Pancreas (tissue), 10 donors: Measurements from ENCODE around the gene OBSL1. TPM values are rescaled to one million over a fixed set of nuclear protein-coding genes. Genes with fewer than 3 reads are reported as not detected.

ENCODE experiments used
- ATAC-seq, 4 donors: fragments of 200-7000 bp; cut with Tn5 transposase; one replicate each; pipeline versions ENCODE4 v1.8.0 to v1.9.1; 2020; ENCODE audit warnings: mild to moderate bottlenecking in 4 of 4, moderate library complexity in 4 of 4
- DNase-seq, 6 donors: peaks; one replicate each; pipeline ENCODE4 v3.0.0-alpha.2; 2020
- FAIRE-seq: peaks from 2 replicates; lab custom pipeline; 2012; peaks lifted over from hg19 to GRCh38; lab: Jason Lieb, UNC
- H3K27ac ChIP-seq, 4 donors: fragments of 200-600 bp; sonication (generic); 1 replicate in 3 of 4; 2 replicates in 1 of 4; pipeline versions ENCODE4 v1.5.0 to v1.8.0; 2020
- H3K27me3 ChIP-seq, 4 donors: fragments of 200-600 bp; one replicate each; pipeline ENCODE4 v1.8.0; 2021
- H3K36me3 ChIP-seq, 3 donors: fragments of 200-600 bp; sonication (generic) in 1 of 3; one replicate each; pipeline versions ENCODE4 v1.5.0 to v1.8.0; 2020 to 2021
- H3K4me1 ChIP-seq, 3 donors: fragments of 200-600 bp; one replicate each; pipeline ENCODE4 v1.8.0; 2021
- H3K4me3 ChIP-seq, 4 donors: fragments of 200-600 bp; sonication (generic) in 2 of 4; one replicate each; pipeline versions ENCODE4 v1.5.0 to v1.8.0; 2020 to 2021
- H3K9me3 ChIP-seq, 4 donors: fragments of 200-600 bp; one replicate each; pipeline ENCODE4 v1.8.0; 2021
- CTCF ChIP-seq, 4 donors: fragments of 200-600 bp; sonication (generic) in 3 of 4; IDR thresholded peaks; one replicate each; pipeline versions ENCODE4 v1.5.0 to v1.8.0; 2021; ENCODE audit warnings: antibody characterized with exemption in 4 of 4
- WGBS, 2 donors: extraction: QIAGEN DNeasy Blood & Tissue Kit; methylation state at CpG; one replicate each; pipeline ENCODE4 v1.1.7; 2013; 5-methylcytosine and 5-hydroxymethylcytosine counted together
- intact Hi-C, 3 donors: fragments of 100-400 bp; cut with DNase I; formaldehyde crosslinking; loops; one replicate each; pipeline versions ENCODE4 v1.11.1 to v1.14.2; 2022
- polyA plus RNA-seq, 2 donors: library from polyadenylated mRNA; stranded (reverse); fragments of 200-250 nt; gene quantifications; one replicate each; pipeline ENCODE4 v1.2.3, GENCODE V29; 2013
- total RNA-seq, 6 donors: library from RNA; stranded (reverse); fragmentation: NEBNext Ultra II Directional in 4 of 6; extraction: Animal tissue kit (Norgen Biotek cat#: 25700) in 4 of 6; gene quantifications; one replicate each; pipeline versions ENCODE4 v1.2.1 to v1.2.4, GENCODE V29; 2021 to 2023
- donor health status: healthy with polysubstance abuse.
- donor health status: DM: no; HTN: no; CAD: no; lungs with moderate emphysema.
- donor health status: DM: no; HTN: no; CAD: no.
- donor health status: control.
- donor health status: control.
- donor health status: Bipolar disorder and iron deficiency.
- donor health status: DM: yes; HTN: yes; CAD: no.
- donor health status: DM: no; HTN: no; CAD: no.
- donor health status: DM: no; HTN: no; CAD: no.
- donor health status: DM: yes; HTN: yes; CAD: no.

The OBSL1 gene
- total and polyA plus RNA-seq, 8 donors = 54.7 to 332 (median 74.0) TPM

GRCh38 chr2:219543596-219544358, 27.6 kb downstream of the OBSL1 start, which contains the start of the genes CHPF and TMEM198:
Gene CHPF, minus strand, starts transcription at chr2:219543809. Its CDS starts 271 bp downstream, at chr2:219543538.
Gene TMEM198, plus strand, starts transcription at chr2:219544028. Its CDS starts 700 bp downstream, at chr2:219544728.
- ATAC-seq = peak; percentile 88 to 93 (median 90)
- no peak for FAIRE-seq

DNA sequence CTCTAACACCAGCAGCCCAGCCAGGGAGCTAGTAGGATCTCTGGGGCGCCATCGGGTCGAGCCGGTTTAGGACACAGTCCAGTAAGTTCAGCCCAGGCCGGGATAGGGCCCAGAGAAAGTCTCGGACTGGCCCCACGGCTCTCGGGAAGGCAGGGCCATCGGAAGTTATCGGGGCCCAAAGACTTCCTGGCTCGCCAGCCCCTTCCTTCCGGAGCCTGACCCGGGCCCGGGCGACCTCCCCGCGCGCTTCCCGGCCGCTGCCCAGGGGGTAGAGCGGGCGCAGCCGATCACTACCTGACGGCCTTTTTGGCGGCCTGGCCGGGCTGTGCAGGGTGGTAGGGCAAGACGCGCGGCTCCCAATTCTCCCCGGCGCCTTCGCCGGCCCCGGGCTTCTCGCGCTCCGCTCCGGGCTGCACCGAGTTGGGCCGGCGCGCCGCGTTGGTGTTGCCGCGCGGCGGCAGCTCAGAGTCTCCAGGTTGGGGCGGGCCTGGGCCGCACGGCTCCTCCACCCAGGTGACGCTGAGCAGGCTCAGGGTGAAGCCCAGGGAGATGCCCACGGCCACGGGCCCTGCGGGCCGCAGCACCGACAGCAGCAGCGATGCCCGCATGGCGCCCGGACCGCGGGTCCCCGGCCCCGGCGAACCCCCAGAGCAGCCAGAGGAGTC, 28.3 kb downstream of the OBSL1 start:
- intact Hi-C loops = loop anchor here in 1 of 3 donors (5.0 kb wide), 1 partner anchor 99 kb away; no protein-coding TSS in a partner anchor
- no peaks in the 10 kb centered on the region for H3K9me3 ChIP-seq
- no peaks in the 10 kb centered on the region for H3K27me3 ChIP-seq
- FAIRE-seq = no peak
- 0 to 1% methylated on average over 47 to 66 of the region's 66 CpGs for WGBS, 2 donors
- H3K4me1 ChIP-seq = peaks cover 0 to 9% (median 5%) of the 10 kb centered on the region in 3 donors
- H3K27ac ChIP-seq = peak overlapping the region; percentile 93 to 98 (median 96)
- ATAC-seq = peak; percentile 25 to 53 (median 40)
- DNase-seq = peak in 2 of 6 donors; percentile 47 to 82
- peak overlapping the region; percentile 75 to 92 (median 84) for H3K4me3 ChIP-seq
- H3K36me3 ChIP-seq = peaks cover 2 to 26% (median 19%) of the 10 kb centered on the region in 3 donors
- TF ChIP-seq CTCF (IDR thresholded peaks at IDR 0.05) = no peak

More at GRCh38 chr2:219543596-219544358, 27.6 kb downstream of the OBSL1 start, which contains the start of the genes CHPF and TMEM198:
- peak within 1 kb of the TSS; percentile 93 to 98 (median 96) for H3K27ac ChIP-seq
- no peaks in the 10 kb centered on the region for H3K9me3 ChIP-seq
- DNase-seq = peak; percentile 96 to 100 (median 99)
- H3K4me3 ChIP-seq = peak within 1 kb of the TSS; percentile 75 to 92 (median 84)
- peaks cover 2 to 24% (median 15%) of the 10 kb centered on the region in 3 donors for H3K36me3 ChIP-seq
- intact Hi-C loops = loop anchor here in 1 of 3 donors (5.0 kb wide), 1 partner anchor 99 kb away; no protein-coding TSS in a partner anchor
- WGBS, 2 donors = 0% methylated on average over 33 to 75 of the region's 75 CpGs
- TF ChIP-seq CTCF (IDR thresholded peaks at IDR 0.05) = no peak
- no peaks in the 10 kb centered on the region for H3K27me3 ChIP-seq
- H3K4me1 ChIP-seq = peaks cover 0 to 9% (median 5%) of the 10 kb centered on the region in 3 donors

GRCh38 chr2:219541611-219542180, 29.6 kb downstream of the OBSL1 start:
- H3K27me3 ChIP-seq = no peaks in the 10 kb centered on the region
- H3K4me1 ChIP-seq = peaks cover 0 to 9% (median 5%) of the 10 kb centered on the region in 3 donors
- FAIRE-seq = no peak
- intact Hi-C loops = loop anchor here in 2 of 3 donors (2.0 to 5.0 kb wide), 2 partner anchors 101 kb away; no protein-coding TSS in a partner anchor
- H3K27ac ChIP-seq = peak overlapping the region; percentile 5 to 98 (median 55)
- DNase-seq = peak; percentile 87 to 98 (median 95)
- peak overlapping the region in 3 of 4 donors; percentile 79 to 92 (median 90) for H3K4me3 ChIP-seq
- peak; percentile 86 to 96 (median 93) for TF ChIP-seq CTCF (IDR thresholded peaks at IDR 0.05)
- peak; percentile 48 to 75 (median 66) for ATAC-seq
- peaks cover 2 to 26% (median 19%) of the 10 kb centered on the region in 3 donors for H3K36me3 ChIP-seq
- 5 to 6% methylated on average over 41 to 48 of the region's 48 CpGs for WGBS, 2 donors
- no peaks in the 10 kb centered on the region for H3K9me3 ChIP-seq

DNA sequence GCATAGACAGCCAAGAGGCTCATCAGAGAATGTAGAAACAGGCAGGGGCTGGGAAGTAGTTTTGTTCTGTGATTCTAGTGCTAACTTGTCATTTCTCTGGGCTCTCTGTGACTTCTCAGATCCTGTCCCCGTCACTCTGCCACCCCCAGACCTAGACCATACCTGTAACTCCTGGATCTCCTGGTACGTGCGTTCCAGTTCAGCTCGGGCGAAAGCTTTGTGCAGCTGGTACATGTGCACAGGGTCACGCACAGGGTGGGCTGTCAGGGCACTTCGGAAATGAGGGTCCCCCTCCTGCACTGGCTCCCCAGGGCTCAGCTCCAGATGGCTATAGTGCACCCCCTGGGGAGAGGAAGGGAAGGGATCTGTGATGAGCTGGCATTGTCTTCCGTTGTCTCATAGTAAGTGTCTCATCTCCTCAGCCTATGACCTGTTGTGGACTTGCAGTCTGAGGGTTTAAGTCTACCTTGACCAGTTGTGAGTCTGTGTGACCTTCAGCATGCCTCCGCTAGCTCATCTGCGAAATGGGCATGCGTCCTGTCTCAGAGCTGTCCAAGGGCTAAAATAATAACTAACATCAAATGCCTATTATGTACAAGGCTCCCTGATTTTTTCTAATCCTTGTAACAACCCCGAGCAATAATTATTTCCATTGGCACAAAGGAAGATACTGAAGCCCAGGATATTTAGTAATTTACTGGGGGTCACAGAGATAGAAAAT, 30.4 kb downstream of the OBSL1 start:
- 80 to 87% methylated on average over 12 of the region's 12 CpGs for WGBS, 2 donors
- DNase-seq = peak in 1 of 6 donors; percentile 76
- no peak for TF ChIP-seq CTCF (IDR thresholded peaks at IDR 0.05)
- intact Hi-C loops = loop anchor here in 2 of 3 donors (2.0 to 5.0 kb wide), 2 partner anchors 101 to 102 kb away; no protein-coding TSS in a partner anchor
- no peak overlapping the region for H3K4me3 ChIP-seq
- H3K36me3 ChIP-seq = peaks cover 2 to 26% (median 19%) of the 10 kb centered on the region in 3 donors
- H3K4me1 ChIP-seq = peaks cover 0 to 9% (median 5%) of the 10 kb centered on the region in 3 donors
- no peak for FAIRE-seq
- no peaks in the 10 kb centered on the region for H3K27me3 ChIP-seq
- no peak overlapping the region for H3K27ac ChIP-seq
- H3K9me3 ChIP-seq = no peaks in the 10 kb centered on the region
- ATAC-seq = no peak
